Right cardiac atrium (tissue), 5 donors: Measurements from ENCODE around the gene TMC2. TPM values are rescaled to one million over a fixed set of nuclear protein-coding genes. Genes with fewer than 3 reads are reported as not detected.
"Not testable (repeated sequence)": the region's sequence is repeated elsewhere in the genome, so short reads cannot be mapped to it uniquely, and the experiment has no call there.

ENCODE experiments used
- ATAC-seq, 2 donors: fragments of 200-7000 bp; cut with Tn5 transposase; one replicate each; pipeline versions ENCODE4 v1.8.0 to v1.9.1; 2020; ENCODE audit warnings: moderate library complexity in 2 of 2, mild to moderate bottlenecking in 1 of 2
- DNase-seq, 3 donors: peaks; one replicate each; pipeline ENCODE4 v3.0.0-alpha.2; 2020
- H3K27ac ChIP-seq: one replicate; pipeline ENCODE4 v1.5.1; 2013; ENCODE audit warnings: mild to moderate bottlenecking, low read length, control low read depth, moderate library complexity
- H3K27me3 ChIP-seq: one replicate; pipeline ENCODE4 v1.6.1; 2013; ENCODE audit not compliant: control insufficient read depth, insufficient read depth
- H3K4me1 ChIP-seq: one replicate; pipeline ENCODE4 v1.6.1; 2013; ENCODE audit warnings: low read length; ENCODE audit not compliant: control insufficient read depth, insufficient read depth
- H3K4me3 ChIP-seq: one replicate; pipeline ENCODE4 v1.5.1; 2013; ENCODE audit warnings: low read length, control low read depth
- H3K9me3 ChIP-seq: one replicate; pipeline ENCODE4 v1.6.1; 2013; ENCODE audit warnings: low read length; ENCODE audit not compliant: control insufficient read depth
- WGBS: extraction: QIAGEN DNeasy Blood & Tissue Kit; methylation state at CpG from one replicate; pipeline ENCODE4 v1.1.7; 2013; 5-methylcytosine and 5-hydroxymethylcytosine counted together
- intact Hi-C, 4 donors: fragments of 100-400 bp; cut with DNase I; formaldehyde crosslinking; loops; one replicate each; pipeline versions ENCODE4 v1.11.0 to v1.14.0; 2022 to 2023
- polyA plus RNA-seq: library from polyadenylated mRNA; stranded (reverse); fragments of 200-250 nt; gene quantifications from one replicate; pipeline ENCODE4 v1.2.3, GENCODE V29; 2013
- total RNA-seq, 4 donors: library from RNA; stranded (reverse); fragmentation: NEBNext Ultra II Directional; extraction: Animal tissue kit (Norgen Biotek cat#: 25700); gene quantifications; one replicate each; pipeline ENCODE4 v1.2.1, GENCODE V29; 2021
- donor health status: healthy with polysubstance abuse.
- donor health status: DM: no; HTN: yes; CAD: no.
- donor health status: DM: no; HTN: no; CAD: no.
- donor health status: DM: no; HTN: yes; CAD: no; lungs with severe emphysema.
- donor health status: DM: yes; HTN: yes; CAD: no.

TMC2 gene
- total and polyA plus RNA-seq, 5 donors, result not detected

DNA sequence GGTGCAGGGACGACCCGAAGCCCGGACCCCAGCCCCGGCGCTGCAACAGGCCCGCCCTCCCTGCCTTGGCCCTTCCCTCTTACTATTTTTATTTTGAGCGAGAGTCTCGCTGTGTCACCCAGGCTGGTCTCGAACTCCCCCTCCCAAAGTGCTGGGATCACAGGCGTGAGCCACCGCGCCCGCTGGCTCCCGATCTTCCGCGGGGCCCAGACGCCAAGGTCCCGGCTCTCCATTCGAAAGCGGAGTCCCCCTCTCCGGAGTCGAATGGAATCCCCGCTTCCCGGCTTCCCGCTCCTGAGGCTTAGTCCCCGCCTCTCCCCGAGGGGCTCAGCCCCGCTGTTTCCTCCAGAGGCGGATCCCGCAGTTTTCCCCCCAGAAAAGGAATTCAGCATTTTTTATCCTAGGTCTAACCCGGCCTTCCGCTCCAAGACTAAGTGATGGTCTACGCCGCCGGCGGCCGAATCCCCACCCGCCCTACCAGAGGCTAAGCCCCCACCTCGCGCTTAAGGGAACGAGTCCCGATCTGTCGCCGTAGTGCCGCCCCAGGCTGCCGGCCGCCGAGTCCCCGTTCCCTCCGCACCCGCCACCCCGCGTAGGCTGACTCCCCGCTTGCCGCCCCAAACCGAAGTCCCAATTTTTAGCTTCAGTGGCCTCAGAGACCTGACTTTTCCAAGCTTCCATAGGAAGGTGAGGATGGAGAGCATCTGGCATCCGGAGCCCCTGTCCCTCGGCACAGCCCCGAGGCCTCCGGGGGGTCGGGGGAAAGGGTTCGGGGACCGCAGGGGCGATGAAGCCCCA, 11.5 kb upstream of the TMC2 start:
- under 1% methylated on average over 64 of the region's 64 CpGs for WGBS
- no peaks in the 10 kb centered on the region for H3K4me1 ChIP-seq
- H3K4me3 ChIP-seq, result peak overlapping the region; percentile 80

DNA sequence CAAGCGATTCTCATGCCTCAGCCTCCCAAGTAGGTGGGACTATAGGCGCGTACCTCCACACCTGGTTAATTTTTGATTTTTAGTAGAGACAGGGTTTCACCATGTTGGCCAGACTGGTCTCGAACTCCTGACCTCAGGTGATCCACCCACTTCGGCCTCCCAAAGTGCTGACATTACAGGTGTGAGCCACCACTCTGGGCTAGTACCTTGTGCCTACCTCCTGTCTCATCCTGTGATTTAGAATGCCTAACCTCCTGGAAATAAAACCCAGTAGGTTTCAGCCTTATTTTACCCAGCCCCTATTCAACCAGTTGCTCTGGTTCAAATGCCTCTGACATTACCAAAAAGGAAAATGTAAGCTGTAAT, 10.2 kb upstream of the TMC2 start:
- not testable (repeated sequence) for H3K4me3 ChIP-seq, H3K9me3 ChIP-seq, ATAC-seq, H3K27me3 ChIP-seq, H3K4me1 ChIP-seq, DNase-seq, H3K27ac ChIP-seq
- intact Hi-C loops, result loop anchor here in 2 of 4 donors (5.0 to 10.0 kb wide), 2 partner anchors 116 to 119 kb away; no protein-coding TSS in a partner anchor
- 96% methylated on average over 5 of the region's 5 CpGs for WGBS

More for the DNA sequence above, 11.5 kb upstream of the TMC2 start:
- H3K27ac ChIP-seq, result peak overlapping the region; percentile 82
- intact Hi-C loops, result loop anchor here in 2 of 4 donors (5.0 to 10.0 kb wide), 2 partner anchors 117 to 120 kb away; no protein-coding TSS in a partner anchor
- H3K27me3 ChIP-seq, result no peaks in the 10 kb centered on the region
- H3K9me3 ChIP-seq, result no peaks in the 10 kb centered on the region
- ATAC-seq (peak; percentile 73 to 82), DNase-seq (peak; percentile 65 to 83 (median 81))

GRCh38 chr20:2527762-2528161, 8.6 kb upstream of the TMC2 start:
- no peak for ATAC-seq
- WGBS, result 84% methylated on average over 6 of the region's 6 CpGs
- DNase-seq, result no peak
- H3K4me1 ChIP-seq, result no peaks in the 10 kb centered on the region
- H3K9me3 ChIP-seq, result no peaks in the 10 kb centered on the region
- H3K4me3 ChIP-seq, result no peak overlapping the region
- no peak overlapping the region for H3K27ac ChIP-seq
- no peaks in the 10 kb centered on the region for H3K27me3 ChIP-seq
- intact Hi-C loops, result loop anchor here in 2 of 4 donors (5.0 to 10.0 kb wide), 2 partner anchors 115 to 117 kb away; no protein-coding TSS in a partner anchor

- WGBS, result 65% methylated on average over 10 of the region's 10 CpGs
- no peak overlapping the region for H3K4me3 ChIP-seq
Measured at GRCh38 chr20:2528671-2529271, 7.6 kb upstream of the TMC2 start.

GRCh38 chr20:2533118-2533517, 3.3 kb upstream of the TMC2 start:
- DNase-seq (no peak), ATAC-seq (no peak)
- Histone ChIP-seq H3K4me3 (no peak overlapping the region), H3K9me3 (no peaks in the 10 kb centered on the region), H3K27me3 (no peaks in the 10 kb centered on the region), H3K27ac (no peak overlapping the region), H3K4me1 (no peaks in the 10 kb centered on the region)
- intact Hi-C loops, result loop anchor here in 1 of 4 donors (10.0 kb wide), 1 partner anchor 112 kb away; no protein-coding TSS in a partner anchor
- WGBS, result 88% methylated on average over 8 of the region's 8 CpGs

More at GRCh38 chr20:2528671-2529271, 7.6 kb upstream of the TMC2 start:
- Histone ChIP-seq H3K27ac (no peak overlapping the region), H3K9me3 (no peaks in the 10 kb centered on the region), H3K4me1 (no peaks in the 10 kb centered on the region), H3K27me3 (no peaks in the 10 kb centered on the region)
- intact Hi-C loops, result loop anchor here in 2 of 4 donors (5.0 to 10.0 kb wide), 2 partner anchors 114 to 116 kb away; no protein-coding TSS in a partner anchor
- no peak for DNase-seq
- ATAC-seq, result no peak

DNA sequence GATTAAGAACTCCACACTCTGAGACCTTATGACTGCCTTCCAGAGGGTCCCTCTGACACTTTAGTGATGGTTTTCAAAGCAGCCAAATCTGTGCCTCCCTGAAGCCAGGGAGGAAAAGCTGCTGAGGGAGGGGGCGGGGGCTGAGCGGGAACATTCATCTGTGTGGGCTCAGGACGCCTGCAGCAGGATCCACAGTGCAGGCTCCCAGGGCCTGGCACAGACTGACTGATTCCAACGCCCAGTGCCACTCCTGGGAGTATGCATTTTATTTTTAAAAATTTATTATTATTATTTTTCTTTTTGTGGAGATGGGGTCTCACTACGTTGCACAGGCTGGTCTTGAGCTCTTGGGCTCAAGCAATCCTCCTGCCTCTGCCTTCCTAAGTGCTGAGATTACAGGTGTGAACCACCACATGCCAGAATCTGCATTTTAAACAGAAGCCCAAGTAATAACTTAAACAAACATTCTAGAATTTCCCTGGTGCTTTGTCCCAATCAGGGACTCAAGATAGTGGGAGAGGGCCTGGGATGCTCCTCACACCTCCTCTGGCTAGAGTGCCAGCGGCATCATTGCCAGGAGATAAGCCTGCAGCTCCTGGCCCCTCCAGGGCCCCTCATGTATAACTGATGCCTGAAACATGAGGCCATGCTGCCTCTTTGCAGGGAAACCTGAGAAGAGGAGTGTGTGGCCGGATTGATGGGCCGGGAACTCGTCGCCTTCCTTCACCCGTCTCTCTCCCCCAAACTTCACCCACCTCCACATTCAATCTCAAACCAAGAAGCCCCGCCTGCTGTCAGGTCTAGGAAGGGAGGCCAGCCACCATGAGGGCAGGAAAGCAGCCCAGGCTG, 438 bp upstream of the TMC2 start:
- 49% methylated on average over 12 of the region's 12 CpGs for whole genome bisulfite sequencing
- intact Hi-C loops, result loop anchor here in 1 of 4 donors (10.0 kb wide), 1 partner anchor 109 kb away; no protein-coding TSS in a partner anchor
- DNase-seq (no peak), ATAC-seq (no peak)
- no peak overlapping the region for H3K27ac ChIP-seq
- no peaks in the 10 kb centered on the region for H3K27me3 ChIP-seq
- H3K4me1 ChIP-seq, result no peaks in the 10 kb centered on the region
- no peak overlapping the region for H3K4me3 ChIP-seq
- no peaks in the 10 kb centered on the region for H3K9me3 ChIP-seq

GRCh38 chr20:2537101-2537500, 728 bp downstream of the TMC2 start:
- WGBS, result 85% methylated on average over 5 of the region's 5 CpGs
- no peaks in the 10 kb centered on the region for H3K9me3 ChIP-seq
- DNase-seq, result no peak

GRCh38 chr20:2538356-2538755, 2.0 kb downstream of the TMC2 start:
- 77% methylated on average over 12 of the region's 12 CpGs for WGBS
- no peak overlapping the region for H3K4me3 ChIP-seq
- DNase-seq (no peak), ATAC-seq (no peak)
- H3K27me3 ChIP-seq, result no peaks in the 10 kb centered on the region
- no peak overlapping the region for H3K27ac ChIP-seq
- no peaks in the 10 kb centered on the region for H3K9me3 ChIP-seq
- H3K4me1 ChIP-seq, result no peaks in the 10 kb centered on the region
- intact Hi-C loops, result loop anchor here in 1 of 4 donors (10.0 kb wide), 1 partner anchor 106 kb away; no protein-coding TSS in a partner anchor

More at GRCh38 chr20:2537101-2537500, 728 bp downstream of the TMC2 start:
- no peak overlapping the region for H3K27ac ChIP-seq
- H3K4me3 ChIP-seq, result no peak overlapping the region
- ATAC-seq, result no peak
- H3K4me1 ChIP-seq, result no peaks in the 10 kb centered on the region
- intact Hi-C loops, result loop anchor here in 1 of 4 donors (10.0 kb wide), 1 partner anchor 108 kb away; no protein-coding TSS in a partner anchor
- no peaks in the 10 kb centered on the region for H3K27me3 ChIP-seq

- no peak overlapping the region for H3K27ac ChIP-seq
- WGBS, result 45% methylated on average over 8 of the region's 8 CpGs
- intact Hi-C loops, result loop anchor here in 1 of 4 donors (10.0 kb wide), 1 partner anchor 106 kb away; no protein-coding TSS in a partner anchor
- ATAC-seq, result no peak
- no peaks in the 10 kb centered on the region for H3K9me3 ChIP-seq
- no peak for DNase-seq
- H3K27me3 ChIP-seq, result no peaks in the 10 kb centered on the region
- no peak overlapping the region for H3K4me3 ChIP-seq
- H3K4me1 ChIP-seq, result no peaks in the 10 kb centered on the region
Measured at GRCh38 chr20:2538931-2539720, 2.8 kb downstream of the TMC2 start.

DNA sequence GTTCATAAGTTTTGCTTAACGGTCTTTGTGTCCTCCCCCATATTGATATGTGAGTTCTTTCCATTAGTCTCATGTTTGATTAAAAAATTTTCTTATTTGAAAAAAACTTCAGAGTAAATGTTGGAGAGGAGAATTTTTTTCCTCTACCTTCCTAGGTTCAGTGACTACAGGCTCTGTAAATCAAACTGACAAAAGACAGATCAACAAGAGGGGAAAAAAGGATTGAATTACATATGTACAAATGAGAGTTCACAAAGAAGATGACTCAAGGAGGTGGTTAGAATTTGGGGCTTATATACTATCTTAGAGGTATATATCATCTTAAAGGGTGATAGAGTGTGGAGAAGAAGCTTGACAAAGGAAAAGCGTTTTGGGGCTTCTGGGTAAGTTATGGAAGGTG, 5.6 kb downstream of the TMC2 start:
- WGBS, result 82% methylated on average over 2 of the region's 2 CpGs

More for the DNA sequence above, 5.6 kb downstream of the TMC2 start:
- H3K9me3 ChIP-seq, result no peaks in the 10 kb centered on the region
- no peaks in the 10 kb centered on the region for H3K4me1 ChIP-seq
- H3K27me3 ChIP-seq, result no peaks in the 10 kb centered on the region
- H3K27ac ChIP-seq, result no peak overlapping the region
- intact Hi-C loops, result no loop called here
- no peak for ATAC-seq
- no peak overlapping the region for H3K4me3 ChIP-seq
- no peak for DNase-seq
